H1 (cell line): ENCODE data around the gene TERC. TPM values are rescaled to one million over a fixed set of nuclear protein-coding genes. Genes with fewer than 3 reads are reported as not detected.

Experiments
- CTCF ChIA-PET: fragments of 300-600 bp; sonication (Branson Sonifier 250); formaldehyde crosslinking; loops from one replicate; lab custom pipeline; 2021; ENCODE audit not compliant: partially characterized antibody; lab: Charles Lee
- POLR2A ChIA-PET: fragments of 300-600 bp; sonication (Branson Sonifier 250); formaldehyde crosslinking; loops from one replicate; lab custom pipeline; 2021; ENCODE audit warnings: inconsistent platforms; ENCODE audit not compliant: partially characterized antibody; lab: Charles Lee
- DNase-seq, 2 experiments: peaks; one replicate each; pipeline versions ENCODE4 v3.0.0 to v3.0.0-alpha.2; 2010 to 2022; ENCODE audit warnings: low spot score in 2 of 2, low read depth in 1 of 2, mixed read lengths in 1 of 2
- FAIRE-seq: peaks from 2 replicates; lab custom pipeline; 2011; peaks lifted over from hg19 to GRCh38; lab: Jason Lieb, UNC
- H2AFZ ChIP-seq: 2 replicates; pipeline ENCODE4 v1.8.1; 2012; ENCODE audit warnings: low read length, inconsistent platforms
- H2AK5ac ChIP-seq: 2 replicates; pipeline ENCODE4 v1.6.1; 2013; ENCODE audit warnings: low read depth, low read length
- H2BK120ac ChIP-seq: replicated peaks from 2 replicates; pipeline ENCODE3; 2013; ENCODE audit warnings: low read depth, low read length, inconsistent platforms
- H2BK12ac ChIP-seq: 2 replicates; pipeline ENCODE4 v1.6.1; 2013; ENCODE audit warnings: low read depth, low read length
- H2BK15ac ChIP-seq: 2 replicates; pipeline ENCODE4 v1.6.1; 2013; ENCODE audit warnings: low read length
- H2BK20ac ChIP-seq: 2 replicates; pipeline ENCODE4 v1.6.1; 2013; ENCODE audit warnings: low read length
- H2BK5ac ChIP-seq: 2 replicates; pipeline ENCODE4 v1.6.1; 2013; ENCODE audit warnings: low read depth, low read length
- H3K14ac ChIP-seq: 2 replicates; pipeline ENCODE4 v1.6.1; 2013; ENCODE audit warnings: inconsistent platforms; ENCODE audit not compliant: insufficient read length
- H3K18ac ChIP-seq: 2 replicates; pipeline ENCODE4 v1.6.1; 2013; ENCODE audit warnings: low read length; ENCODE audit errors: extremely low read depth
- H3K23ac ChIP-seq: 2 replicates; pipeline ENCODE4 v1.6.1; 2013; ENCODE audit warnings: inconsistent platforms; ENCODE audit not compliant: insufficient read length
- H3K23me2 ChIP-seq: 2 replicates; pipeline ENCODE4 v1.6.1; 2013; ENCODE audit warnings: low read depth, low read length
- H3K27ac ChIP-seq: 2 replicates; pipeline ENCODE4 v1.6.1; 2011; ENCODE audit warnings: low read depth, low read length, inconsistent platforms
- H3K27me3 ChIP-seq, 4 experiments: replicated peaks in 1 of 4; 1 replicate in 1 of 4; 2 replicates in 3 of 4; pipeline versions ENCODE4 v1.6.1 to v1.8.1; 2011 to 2013; ENCODE audit warnings: low read length in 3 of 4, mild to moderate bottlenecking in 3 of 4, inconsistent platforms in 2 of 4, mixed read lengths in 2 of 4, moderate library complexity in 1 of 4; ENCODE audit not compliant: control insufficient read depth in 3 of 4, insufficient read depth in 3 of 4; ENCODE audit errors: extremely low read depth in 1 of 4
- H3K36me3 ChIP-seq, 4 experiments: 2 replicates each; pipeline versions ENCODE4 v1.6.1 to v1.8.1; 2011 to 2013; ENCODE audit warnings: mild to moderate bottlenecking in 4 of 4, low read length in 3 of 4, moderate library complexity in 2 of 4, control low read depth in 1 of 4, inconsistent platforms in 1 of 4; ENCODE audit not compliant: insufficient read depth in 4 of 4, control insufficient read depth in 2 of 4
- H3K4ac ChIP-seq: replicated peaks from 2 replicates; pipeline ENCODE3; 2013; ENCODE audit warnings: low read length, low read depth, mixed read lengths, inconsistent platforms; ENCODE audit not compliant: insufficient read length
- H3K4me1 ChIP-seq, 4 experiments: replicated peaks in 1 of 4; 1 replicate in 1 of 4; 2 replicates in 3 of 4; pipeline versions ENCODE4 v1.6.1 to v1.8.1; 2011 to 2013; ENCODE audit warnings: low read length in 3 of 4, inconsistent platforms in 2 of 4, mixed read lengths in 1 of 4; ENCODE audit not compliant: insufficient read depth in 4 of 4, control insufficient read depth in 3 of 4
- H3K4me2 ChIP-seq, 2 experiments: 2 replicates each; pipeline versions ENCODE4 v1.6.1 to v1.8.1; 2011 to 2013; ENCODE audit warnings: low read depth in 2 of 2, low read length in 2 of 2, control low read depth in 1 of 2, inconsistent platforms in 1 of 2, mild to moderate bottlenecking in 1 of 2; ENCODE audit not compliant: insufficient read depth in 1 of 2
- H3K4me3 ChIP-seq, 4 experiments: fragments of 200-600, 300-600 bp in 1 of 4; sonication (generic), shearing (Covaris generic), sonication (Bioruptor Twin) in 1 of 4; 2 replicates each; pipeline versions ENCODE4 v1.5.1 to v1.8.1; 2011 to 2016; ENCODE audit warnings: low read length in 4 of 4, low read depth in 3 of 4, control low read depth in 2 of 4, inconsistent platforms in 2 of 4, mild to moderate bottlenecking in 2 of 4, mixed read lengths in 1 of 4, moderate library complexity in 1 of 4; ENCODE audit not compliant: insufficient read depth in 2 of 4; ENCODE audit errors: extremely low read depth in 1 of 4
- H3K56ac ChIP-seq: replicated peaks from 2 replicates; pipeline ENCODE3; 2013; ENCODE audit warnings: low read depth, mild to moderate bottlenecking, mixed read lengths, low read length, inconsistent platforms; ENCODE audit not compliant: insufficient read length
- H3K79me1 ChIP-seq: 2 replicates; pipeline ENCODE4 v1.6.1; 2013; ENCODE audit warnings: low read depth, low read length, control low read depth
- H3K79me2 ChIP-seq, 2 experiments: 2 replicates each; pipeline versions ENCODE4 v1.6.1 to v1.8.1; 2012 to 2013; ENCODE audit warnings: low read length in 2 of 2, mild to moderate bottlenecking in 2 of 2, inconsistent platforms in 1 of 2; ENCODE audit not compliant: insufficient read depth in 2 of 2, control insufficient read depth in 1 of 2
- H3K9ac ChIP-seq, 4 experiments: replicated peaks in 1 of 4; 1 replicate in 1 of 4; 2 replicates in 3 of 4; pipeline versions ENCODE4 v1.6.1 to v1.8.1; 2011 to 2013; ENCODE audit warnings: low read depth in 3 of 4, low read length in 3 of 4, control low read depth in 2 of 4, mild to moderate bottlenecking in 2 of 4, moderate library complexity in 2 of 4, inconsistent platforms in 1 of 4; ENCODE audit errors: extremely low read depth in 1 of 4
- H3K9me3 ChIP-seq, 2 experiments: 2 replicates each; pipeline versions ENCODE4 v1.6.1 to v1.8.1; 2012 to 2013; ENCODE audit warnings: mild to moderate bottlenecking in 2 of 2, moderate library complexity in 2 of 2, control low read depth in 1 of 2, inconsistent platforms in 1 of 2, low read depth in 1 of 2, low read length in 1 of 2, mixed read lengths in 1 of 2; ENCODE audit not compliant: insufficient read depth in 2 of 2
- H4K20me1 ChIP-seq, 2 experiments: replicated peaks in 1 of 2; 2 replicates each; pipeline versions ENCODE3 to v1.8.1; 2011 to 2013; ENCODE audit warnings: inconsistent platforms in 2 of 2, low read length in 2 of 2, mild to moderate bottlenecking in 1 of 2; ENCODE audit not compliant: insufficient read depth in 2 of 2, control insufficient read depth in 1 of 2
- H4K5ac ChIP-seq: 2 replicates; pipeline ENCODE4 v1.6.1; 2013; ENCODE audit warnings: low read length, low read depth, mixed read lengths, inconsistent platforms; ENCODE audit not compliant: insufficient read length
- H4K8ac ChIP-seq: 2 replicates; pipeline ENCODE4 v1.8.0; 2013; ENCODE audit warnings: mild to moderate bottlenecking, moderate library complexity, low read length, inconsistent platforms; ENCODE audit not compliant: insufficient read depth; ENCODE audit errors: extremely low read depth
- H4K91ac ChIP-seq: replicated peaks from 2 replicates; pipeline ENCODE3; 2013; ENCODE audit warnings: low read length, mixed read lengths, inconsistent platforms; ENCODE audit not compliant: insufficient read length
- ASH2L ChIP-seq: fragments of 200-600, 300-600 bp; sonication (generic); IDR thresholded peaks from one replicate; pipeline ENCODE4 v1.7.1; 2017; ENCODE audit warnings: low read length
- CHD2 ChIP-seq: IDR thresholded peaks from 2 replicates; pipeline ENCODE4 v1.6.1; 2012; ENCODE audit warnings: low read length, improper control_type of control experiment
- CTBP2 ChIP-seq: IDR thresholded peaks from 2 replicates; pipeline ENCODE4 v1.7.0; 2011; ENCODE audit warnings: borderline replicate concordance, mild to moderate bottlenecking, moderate library complexity, mixed read lengths, low read length; ENCODE audit not compliant: insufficient read depth, insufficient read length
- E2F6 ChIP-seq: IDR thresholded peaks from 2 replicates; pipeline ENCODE4 v1.6.1; 2012; ENCODE audit warnings: inconsistent platforms
- EGR1 ChIP-seq: IDR thresholded peaks from 2 replicates; pipeline ENCODE4 v1.6.1; 2011; ENCODE audit warnings: low read depth, low read length, borderline replicate concordance
- EZH2 ChIP-seq: fragments of 200-600 bp; sonication (generic); IDR thresholded peaks from 2 replicates; pipeline ENCODE4 v1.7.1; 2012; ENCODE audit warnings: low read depth, mild to moderate bottlenecking, moderate library complexity, low read length, inconsistent platforms; ENCODE audit not compliant: severe bottlenecking
- FOSL1 ChIP-seq: IDR thresholded peaks from 2 replicates; pipeline ENCODE4 v1.6.1; 2011; ENCODE audit warnings: mild to moderate bottlenecking, low read depth, low read length, moderate library complexity; ENCODE audit not compliant: insufficient read depth
- HDAC6 ChIP-seq: IDR thresholded peaks from one replicate; pipeline ENCODE4 v1.7.1; 2012; ENCODE audit warnings: low read depth, mild to moderate bottlenecking, inconsistent platforms, low read length, moderate library complexity
- KDM5A ChIP-seq: fragments of 200-600 bp; IDR thresholded peaks from 2 replicates; pipeline ENCODE4 v1.7.1; 2012; ENCODE audit warnings: mild to moderate bottlenecking, low read length, inconsistent platforms, mixed read lengths
- MAX ChIP-seq: IDR thresholded peaks from 2 replicates; pipeline ENCODE4 v1.6.1; 2012; ENCODE audit warnings: inconsistent platforms
- PHF8 ChIP-seq: fragments of 200-600 bp; sonication (generic); conservative IDR thresholded peaks from 2 replicates; pipeline ENCODE4 v1.7.1; 2012; ENCODE audit warnings: low read depth, mild to moderate bottlenecking, inconsistent platforms, low read length, moderate library complexity
- RBBP5 ChIP-seq: IDR thresholded peaks from 2 replicates; pipeline ENCODE4 v1.7.1; 2012; ENCODE audit warnings: low read depth, mild to moderate bottlenecking, inconsistent platforms, low read length, moderate library complexity, borderline replicate concordance
- SP2 ChIP-seq: IDR thresholded peaks from 2 replicates; pipeline ENCODE4 v1.6.1; 2012; ENCODE audit warnings: mild to moderate bottlenecking, low read length, inconsistent platforms
- TEAD4 ChIP-seq: IDR thresholded peaks from 2 replicates; pipeline ENCODE4 v1.6.1; 2012; ENCODE audit warnings: low read depth, low read length, inconsistent platforms, mixed read lengths
- WGBS, 2 experiments: shearing (Covaris generic) in 1 of 2; methylation state at CpG; one replicate each; pipeline versions ENCODE4 v1.1.6 to v1.1.7; 2013 to 2015; ENCODE audit warnings: low lambda C conversion rate in 2 of 2, mixed read lengths in 2 of 2, inconsistent platforms in 1 of 2, low coverage in 1 of 2, missing lambda C conversion rate in 1 of 2; ENCODE audit not compliant: insufficient replicate concordance in 2 of 2, insufficient coverage in 1 of 2, insufficient read length in 1 of 2; ENCODE audit errors: extremely low coverage in 1 of 2, missing lambda C conversion rate in 1 of 2; 5-methylcytosine and 5-hydroxymethylcytosine counted together
- polyA plus RNA-seq, 7 experiments: library from polyadenylated mRNA; depleted of rRNA in 3 of 7; stranded (reverse) in 5 of 7; unstranded in 2 of 7; fragments of >200 nt in 5 of 7; fragments of 200-250 nt in 2 of 7; gene quantifications; 1 replicate in 5 of 7; 2 replicates in 1 of 7; 4 replicates in 1 of 7; pipeline versions ENCODE4 v1.2.1 to v1.2.3, GENCODE V29; 2011 to 2013; ENCODE audit warnings: missing spikeins in 2 of 7, mixed read lengths in 2 of 7
- total RNA-seq: library from RNA; stranded (reverse); fragmentation: NEBNext Ultra II Directional; extraction: Animal tissue kit (Norgen Biotek cat#: 25700); gene quantifications from 2 replicates; pipeline ENCODE4 v1.2.1, GENCODE V29; 2021

Gene TERC
- total and polyA plus RNA-seq, 2 of the 8 experiments (the other 6 are each of a cell fraction or from before 2014, with no cell fraction given): 2.3 to 17.0 TPM

DNA sequence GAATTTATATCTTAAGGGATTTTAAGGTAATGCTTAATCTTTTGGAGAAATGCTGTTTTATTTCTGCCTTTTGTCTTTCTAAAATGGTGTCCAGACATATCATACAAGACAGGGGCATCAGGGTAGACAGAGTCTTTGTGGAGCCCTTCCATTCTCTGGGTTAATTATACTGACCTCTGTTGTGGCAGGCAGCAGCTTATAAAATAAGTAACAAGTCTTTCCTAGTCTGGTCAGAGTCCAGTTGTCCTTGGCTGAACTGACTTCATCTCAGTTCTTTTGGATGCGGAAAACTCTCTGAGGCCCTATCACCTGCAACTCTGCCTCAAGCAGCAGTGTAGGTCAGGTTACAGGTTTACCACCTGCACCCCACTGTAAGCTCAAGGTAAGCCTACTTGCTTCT, 27.5 kb upstream of the TERC start:
- Histone ChIP-seq H4K91ac (no peak overlapping the region), H3K4me1 (no peaks in the 10 kb centered on the region), H3K36me3 (peaks cover 0 to 25% (median 5%) of the 10 kb centered on the region in 4 experiments; a peak in 3 of 8 replicates), H3K23me2 (no peaks in the 10 kb centered on the region), H4K8ac (no peak overlapping the region), H3K56ac (no peak overlapping the region), H2BK12ac (no peak overlapping the region), H3K27ac (no peak overlapping the region), H3K9me3 (no peaks in the 10 kb centered on the region), H3K4me2 (no peak overlapping the region), H4K20me1 (no peaks in the 10 kb centered on the region), H3K4ac (no peak overlapping the region), H3K23ac (no peak overlapping the region), H3K79me2 (no peaks in the 10 kb centered on the region), H3K14ac (no peak overlapping the region), H2BK120ac (no peak overlapping the region), H2BK5ac (no peak overlapping the region), H2AK5ac (no peak overlapping the region), H3K4me3 (no peak overlapping the region), H3K9ac (no peak overlapping the region), H3K18ac (no peak overlapping the region), H2BK15ac (no peak overlapping the region), H2BK20ac (no peak overlapping the region), H3K79me1 (no peaks in the 10 kb centered on the region), H4K5ac (no peak overlapping the region), H2AFZ (no peak overlapping the region), H3K27me3 (no peaks in the 10 kb centered on the region)
- FAIRE-seq: no peak
- WGBS, 2 experiments: 94% methylated on average over 1 of the region's 1 CpG; no CpG with 5 or more reads in 1 of the 2 experiments
- ChIA-PET CTCF (interaction anchor here (1.0 kb wide), 1 partner anchor 14 kb away, joined by 3 read pairs; no protein-coding TSS in a partner anchor), POLR2A (interaction anchor here (1.2 kb wide), 1 partner anchor 11 kb away, joined by 3 read pairs; no protein-coding TSS in a partner anchor)
- no peak for DNase-seq
- TF ChIP-seq RBBP5 (no peak), EZH2 (no peak), KDM5A (no peak), PHF8 (no peak), ASH2L (no peak), HDAC6 (no peak), CHD2 (no peak), E2F6 (no peak), SP2 (no peak), CTBP2 (no peak), MAX (no peak), FOSL1 (no peak), TEAD4 (no peak), EGR1 (no peak)
